Renal pelvis (tissue), 4 donors: Measurements from ENCODE around the gene OSTN. TPM values are rescaled to one million over a fixed set of nuclear protein-coding genes. Genes with fewer than 3 reads are reported as not detected.

ENCODE experiments used
- DNase-seq: peaks from one replicate; pipeline ENCODE4 v3.0.0-alpha.2; 2013
- polyA plus RNA-seq, 3 donors: library from polyadenylated mRNA; unstranded; fragments of 120-200 nt; gene quantifications; one replicate each; pipeline ENCODE4 v1.2.1, GENCODE V29; 2013; ENCODE audit not compliant: insufficient read length in 3 of 3

The OSTN gene
- polyA plus RNA-seq, 3 donors: 5.7 to 11.5 (median 8.7) TPM

GRCh38 chr3:191313296-191313695, 114.3 kb downstream of the OSTN start:
- DNase-seq: no peak

GRCh38 chr3:191314109-191314728, 115.2 kb downstream of the OSTN start:
- DNase-seq: no peak

Other genes starting within 250 kb of the OSTN start
- gene CCDC50, start 130.2 kb downstream of the OSTN start, polyA plus RNA-seq: 10 to 100 TPM; 59.5 to 62.9 (median 61.1) TPM
- gene UTS2B, start 131.3 kb downstream of the OSTN start, polyA plus RNA-seq: under 1 TPM; 0.74 to 0.95 (median 0.87) TPM